Measurements from ENCODE around the gene HOXC4.

GRCh38 chr12:54030889-54031471 lies 22.7 kb upstream of the HOXC4 start:
- TF ChIP-seq GABPA (IDR thresholded peaks at IDR 0.05 in 1 of 2, conservative IDR thresholded peaks at IDR 0.05 in 1 of 2), result no peak
- TF ChIP-seq TAF1 (conservative IDR thresholded peaks at IDR 0.05), result no peak
- no peak for TF ChIP-seq ZBTB33 (IDR thresholded peaks at IDR 0.05)
- TF ChIP-seq CTCF (IDR thresholded peaks at IDR 0.05; ENCODE audit: low read depth, low read length, missing input control), result no peak
- TF ChIP-seq RAD21 (IDR thresholded peaks at IDR 0.05), result no peak
- TF ChIP-seq MAX (IDR thresholded peaks at IDR 0.05), result no peak
- no peak for TF ChIP-seq ATF3 (IDR thresholded peaks at IDR 0.05)
- no peak for TF ChIP-seq REST (IDR thresholded peaks at IDR 0.05)
